Astrocyte of the cerebellum (primary cell): ENCODE data around the gene MRPL24.

Experiments used
- DNase-seq: peaks from one replicate; pipeline ENCODE4 v3.0.0-alpha.2; 2011; ENCODE audit warnings: low read depth
- H3K4me3 ChIP-seq: 2 replicates; pipeline ENCODE4 v1.5.1; 2011; ENCODE audit warnings: mild to moderate bottlenecking, low read depth, low read length, moderate library complexity
- CTCF ChIP-seq: IDR thresholded peaks from 2 replicates; pipeline ENCODE4 v1.5.1; 2012; ENCODE audit warnings: low read length, low read depth, moderate library complexity, mild to moderate bottlenecking; ENCODE audit errors: missing control alignments
- in situ Hi-C: cut with HindIII; loops from 2 replicates; pipeline ENCODE4 v1.10.0; 2017; ENCODE audit warnings: low sequenced_read_pairs

MRPL24 gene

GRCh38 chr1:156706657-156707416, 34.1 kb downstream of the MRPL24 start:
- no peak for TF ChIP-seq CTCF
- peak overlapping the region; percentile 9 for H3K4me3 ChIP-seq
- in situ Hi-C loops, result no loop called here
- no peak for DNase-seq

- in situ Hi-C loops, result no loop called here
- no peak for DNase-seq
- TF ChIP-seq CTCF, result peak; percentile 72
- H3K4me3 ChIP-seq, result peak overlapping the region; percentile 32
Observed at GRCh38 chr1:156705918-156706656, 34.8 kb downstream of the MRPL24 start.

GRCh38 chr1:156705321-156705917, 35.5 kb downstream of the MRPL24 start, which contains the start of gene CRABP2:
Gene CRABP2, minus strand, starts transcription at chr1:156705583. Its CDS starts 137 bp downstream, at chr1:156705446.
- peak within 1 kb of the TSS; percentile 32 for H3K4me3 ChIP-seq

GRCh38 chr1:156704930-156705320, 36.0 kb downstream of the MRPL24 start:
- in situ Hi-C loops, result no loop called here
- no peak for TF ChIP-seq CTCF
- DNase-seq, result no peak
- H3K4me3 ChIP-seq, result peak overlapping the region; percentile 32

More at GRCh38 chr1:156705321-156705917, 35.5 kb downstream of the MRPL24 start, which contains the start of gene CRABP2:
- in situ Hi-C loops, result no loop called here
- TF ChIP-seq CTCF, result no peak
- DNase-seq, result no peak

GRCh38 chr1:156704166-156704711, 36.6 kb downstream of the MRPL24 start:
- peak overlapping the region; percentile 32 for H3K4me3 ChIP-seq
- in situ Hi-C loops, result no loop called here
- no peak for TF ChIP-seq CTCF
- no peak for DNase-seq

GRCh38 chr1:156703741-156704140, 37.1 kb downstream of the MRPL24 start:
- TF ChIP-seq CTCF, result no peak
- in situ Hi-C loops, result no loop called here
- H3K4me3 ChIP-seq, result no peak overlapping the region
- no peak for DNase-seq
